Neural progenitor cell (in vitro differentiated cells): ENCODE measurements around the gene TMC7. TPM values are rescaled to one million over a fixed set of nuclear protein-coding genes. Genes with fewer than 3 reads are reported as not detected.

ENCODE experiments used
- DNase-seq: peaks from one replicate; pipeline ENCODE4 v3.0.0-alpha.2; 2016; ENCODE audit warnings: low spot score
- H2AFZ ChIP-seq: fragments of 200-600 bp; sonication (generic); replicated peaks from 2 replicates; pipeline ENCODE4 v1.6.1; 2016; ENCODE audit warnings: antibody characterized with exemption
- H3F3A ChIP-seq: fragments of 200-600 bp; sonication (generic); 2 replicates; pipeline ENCODE4 v1.6.1; 2016; ENCODE audit warnings: antibody characterized with exemption, low read depth
- H3K27ac ChIP-seq: fragments of 200-600 bp; sonication (generic); 2 replicates; pipeline ENCODE4 v1.5.1; 2016; ENCODE audit warnings: mild to moderate bottlenecking
- H3K27me3 ChIP-seq: fragments of 200-600 bp; sonication (generic); 2 replicates; pipeline ENCODE4 v1.6.1; 2016; ENCODE audit warnings: mild to moderate bottlenecking, moderate library complexity
- H3K36me3 ChIP-seq: fragments of 200-600 bp; sonication (generic); 2 replicates; pipeline ENCODE4 v1.5.1; 2016
- H3K4me1 ChIP-seq: fragments of 200-600 bp; sonication (generic); 2 replicates; pipeline ENCODE4 v1.6.1; 2016; ENCODE audit warnings: mixed run types
- H3K4me2 ChIP-seq: fragments of 200-600 bp; sonication (generic); 2 replicates; pipeline ENCODE4 v1.6.1; 2016
- H3K4me3 ChIP-seq: fragments of 200-600 bp; sonication (generic); 2 replicates; pipeline ENCODE4 v1.5.1; 2016
- H3K79me2 ChIP-seq: fragments of 200-600 bp; sonication (generic); 2 replicates; pipeline ENCODE4 v1.6.1; 2016; ENCODE audit warnings: low read depth
- H3K9ac ChIP-seq: fragments of 200-600 bp; sonication (generic); 2 replicates; pipeline ENCODE4 v1.6.1; 2016
- H3K9me3 ChIP-seq: fragments of 200-600 bp; sonication (generic); 2 replicates; pipeline ENCODE4 v1.5.1; 2016; ENCODE audit warnings: low read depth
- H4K20me1 ChIP-seq: fragments of 200-600 bp; sonication (generic); 2 replicates; pipeline ENCODE4 v1.6.1; 2016; ENCODE audit warnings: low read depth
- H3K27ac Mint-ChIP-seq: 3 replicates; pipeline ENCODE4 v1.8.0; 2021; ENCODE audit warnings: mixed read lengths
- H3K27me3 Mint-ChIP-seq: 2 replicates; pipeline ENCODE4 v1.8.0; 2022; ENCODE audit warnings: low read depth, mild to moderate bottlenecking, inconsistent platforms, moderate library complexity, mixed read lengths; ENCODE audit not compliant: insufficient read depth
- H3K36me3 Mint-ChIP-seq: 3 replicates; pipeline ENCODE4 v1.8.0; 2021; ENCODE audit warnings: mixed read lengths
- H3K4me1 Mint-ChIP-seq: 3 replicates; pipeline ENCODE4 v1.8.0; 2021; ENCODE audit warnings: mixed read lengths
- H3K4me3 Mint-ChIP-seq: 3 replicates; pipeline ENCODE4 v1.8.0; 2021; ENCODE audit warnings: mild to moderate bottlenecking, moderate library complexity, mixed read lengths
- H3K9me3 Mint-ChIP-seq: 3 replicates; pipeline ENCODE4 v1.8.0; 2020; ENCODE audit warnings: mixed read lengths
- CTCF ChIP-seq: fragments of 200-600 bp; sonication (generic); IDR thresholded peaks from 2 replicates; pipeline ENCODE4 v1.5.1; 2017; ENCODE audit warnings: antibody characterized with exemption, mild to moderate bottlenecking
- EZH2 ChIP-seq: fragments of 200-600 bp; sonication (generic); IDR thresholded peaks from 2 replicates; pipeline ENCODE4 v1.6.1; 2017; ENCODE audit warnings: antibody characterized with exemption, mild to moderate bottlenecking, moderate library complexity
- EZH2phosphoT487 ChIP-seq: fragments of 200-600 bp; sonication (generic); IDR thresholded peaks from 2 replicates; pipeline ENCODE4 v1.6.1; 2017; ENCODE audit warnings: antibody characterized with exemption
- total RNA-seq: library from RNA; depleted of rRNA; stranded (reverse); fragments of >200 nt; gene quantifications from 2 replicates; pipeline ENCODE4 v1.2.3, GENCODE V29; 2015; ENCODE audit warnings: low replicate concordance

TMC7 gene
- total RNA-seq, 1 donor from 2014 or later, result 8.2 TPM

GRCh38 chr16:19077879-19078278 lies 94.1 kb downstream of the TMC7 start:
- Histone ChIP-seq H3K79me2 (no peaks in the 10 kb centered on the region), H3K27me3 (no peaks in the 10 kb centered on the region), H3K36me3 (peaks cover 8% of the 10 kb centered on the region), H3K27ac (no peak overlapping the region), H3F3A (no peaks in the 10 kb centered on the region), H3K4me2 (no peak overlapping the region), H3K4me3 (no peak overlapping the region), H4K20me1 (no peaks in the 10 kb centered on the region), H3K9ac (no peak overlapping the region), H2AFZ (no peak overlapping the region), H3K4me1 (no peaks in the 10 kb centered on the region), H3K9me3 (no peaks in the 10 kb centered on the region)
- TF ChIP-seq EZH2 (no peak), EZH2phosphoT487 (no peak), CTCF (no peak)
- Mint-ChIP-seq H3K9me3 (no peaks in the 10 kb centered on the region), H3K36me3 (peaks cover 38% of the 10 kb centered on the region), H3K4me3 (no peak overlapping the region), H3K4me1 (no peaks in the 10 kb centered on the region), H3K27ac (no peak overlapping the region), H3K27me3 (peaks cover 7% of the 10 kb centered on the region)
- DNase-seq, result no peak

GRCh38 chr16:19083670-19084069 lies 99.9 kb downstream of the TMC7 start:
- no peak overlapping the region for H2AFZ ChIP-seq
- H3K4me3 ChIP-seq, result no peak overlapping the region
- peaks cover 24% of the 10 kb centered on the region for H3K27me3 ChIP-seq
- H3K79me2 ChIP-seq, result no peaks in the 10 kb centered on the region
- peaks cover 3% of the 10 kb centered on the region for H3K27me3 Mint-ChIP-seq
- no peak overlapping the region for H3K4me3 Mint-ChIP-seq
- H3K9me3 ChIP-seq, result no peaks in the 10 kb centered on the region
- H3K4me1 Mint-ChIP-seq, result peaks cover 2% of the 10 kb centered on the region
- no peak overlapping the region for H3K9ac ChIP-seq
- H3K9me3 Mint-ChIP-seq, result no peaks in the 10 kb centered on the region
- no peaks in the 10 kb centered on the region for H3K4me1 ChIP-seq
- H3K4me2 ChIP-seq, result no peak overlapping the region
- H3K27ac Mint-ChIP-seq, result no peak overlapping the region
- no peak for DNase-seq
- peaks cover 8% of the 10 kb centered on the region for H3K36me3 ChIP-seq
- H3F3A ChIP-seq, result no peaks in the 10 kb centered on the region
- no peak overlapping the region for H3K27ac ChIP-seq
- H4K20me1 ChIP-seq, result no peaks in the 10 kb centered on the region
- peaks cover 24% of the 10 kb centered on the region for H3K36me3 Mint-ChIP-seq
- TF ChIP-seq EZH2phosphoT487 (no peak), CTCF (no peak), EZH2 (no peak)

GRCh38 chr16:19084139-19084538 lies 100.4 kb downstream of the TMC7 start:
- H3K4me3 Mint-ChIP-seq, result no peak overlapping the region
- H3K4me1 Mint-ChIP-seq, result peaks cover 2% of the 10 kb centered on the region
- no peak overlapping the region for H3K27ac ChIP-seq
- H3K4me2 ChIP-seq, result no peak overlapping the region
- H3K9me3 Mint-ChIP-seq, result no peaks in the 10 kb centered on the region
- no peak overlapping the region for H3K9ac ChIP-seq
- H3K36me3 ChIP-seq, result peaks cover 8% of the 10 kb centered on the region
- H2AFZ ChIP-seq, result no peak overlapping the region
- TF ChIP-seq EZH2phosphoT487 (no peak), CTCF (no peak), EZH2 (no peak)
- H3K27me3 Mint-ChIP-seq, result peaks cover 3% of the 10 kb centered on the region
- H3K27me3 ChIP-seq, result peaks cover 24% of the 10 kb centered on the region
- H4K20me1 ChIP-seq, result no peaks in the 10 kb centered on the region
- H3K4me1 ChIP-seq, result no peaks in the 10 kb centered on the region
- no peaks in the 10 kb centered on the region for H3K9me3 ChIP-seq
- H3K36me3 Mint-ChIP-seq, result peaks cover 20% of the 10 kb centered on the region
- DNase-seq, result no peak
- no peaks in the 10 kb centered on the region for H3F3A ChIP-seq
- no peaks in the 10 kb centered on the region for H3K79me2 ChIP-seq
- no peak overlapping the region for H3K4me3 ChIP-seq
- no peak overlapping the region for H3K27ac Mint-ChIP-seq
